Vagina (tissue), 2 donors: ENCODE measurements around the gene CRTC1. TPM values are rescaled to one million over a fixed set of nuclear protein-coding genes. Genes with fewer than 3 reads are reported as not detected.

Experiments used
- DNase-seq, 2 donors: peaks; one replicate each; pipeline ENCODE4 v3.0.0-alpha.2; 2017; ENCODE audit errors: extremely low spot score in 2 of 2
- H3K27ac ChIP-seq: fragments of 200-600 bp; sonication (generic); one replicate; pipeline ENCODE4 v1.5.1; 2019
- H3K27me3 ChIP-seq: fragments of 200-600 bp; sonication (generic); one replicate; pipeline ENCODE4 v1.5.1; 2019
- H3K36me3 ChIP-seq, 2 donors: fragments of 200-600 bp; sonication (generic); one replicate each; pipeline ENCODE4 v1.5.1; 2017 to 2019
- H3K4me1 ChIP-seq: fragments of 200-600 bp; sonication (generic); one replicate; pipeline ENCODE4 v1.5.1; 2019
- H3K4me3 ChIP-seq, 2 donors: fragments of 200-600 bp; sonication (generic); 1 replicate in 1 of 2; 2 replicates in 1 of 2; pipeline ENCODE4 v1.5.1; 2016 to 2019
- H3K9me3 ChIP-seq: fragments of 200-600 bp; sonication (generic); one replicate; pipeline ENCODE4 v1.5.1; 2019
- CTCF ChIP-seq, 3 experiments: fragments of 450-650 bp in 2 of 3; fragments of 200-600 bp in 1 of 3; sonication (generic) in 1 of 3; IDR thresholded peaks; one replicate each; pipeline ENCODE4 v1.5.1; 2017 to 2019; ENCODE audit warnings: antibody characterized with exemption in 3 of 3, mild to moderate bottlenecking in 2 of 3, moderate library complexity in 2 of 3
- POLR2A ChIP-seq, 2 donors: fragments of 450-650 bp; IDR thresholded peaks; one replicate each; pipeline ENCODE4 v1.6.1; 2017; ENCODE audit warnings: antibody characterized with exemption in 2 of 2, mild to moderate bottlenecking in 2 of 2, moderate library complexity in 2 of 2
- POLR2AphosphoS5 ChIP-seq, 2 donors: sonication (generic); formaldehyde crosslinking; IDR thresholded peaks; one replicate each; pipeline ENCODE4 v1.9.0; 2017; ENCODE audit warnings: antibody characterized with exemption in 2 of 2, mild to moderate bottlenecking in 2 of 2, low read depth in 1 of 2; ENCODE audit not compliant: insufficient read depth in 1 of 2
- intact Hi-C: fragments of 100-400 bp; cut with DNase I; formaldehyde crosslinking; loops from one replicate; pipeline ENCODE4 v1.15.1; 2023
- total RNA-seq: library from RNA; depleted of rRNA; stranded (reverse); fragments of >200 nt; gene quantifications from one replicate; pipeline ENCODE4 v1.2.3, GENCODE V29; 2016

The CRTC1 gene
- total RNA-seq, 1 donor from 2014 or later, result 7.4 TPM

GRCh38 chr19:18736415-18737336 is 53.2 kb downstream of the CRTC1 start:
- Histone ChIP-seq H3K4me3 (no peak overlapping the region), H3K27me3 (no peaks in the 10 kb centered on the region), H3K27ac (no peak overlapping the region), H3K9me3 (no peaks in the 10 kb centered on the region), H3K36me3 (no peaks in the 10 kb centered on the region), H3K4me1 (peaks cover 19% of the 10 kb centered on the region)
- no peak for TF ChIP-seq CTCF (IDR thresholded peaks at IDR 0.05)
- no peak for TF ChIP-seq POLR2A (IDR thresholded peaks at IDR 0.05)
- TF ChIP-seq POLR2AphosphoS5 (IDR thresholded peaks at IDR 0.05; ENCODE audit: insufficient read depth in 1 of 2, low read depth in 1 of 2), result no peak
- no peak for DNase-seq
- intact Hi-C loops, result no loop called here

GRCh38 chr19:18737337-18737953 is 54.0 kb downstream of the CRTC1 start:
- intact Hi-C loops, result no loop called here
- H3K4me1 ChIP-seq, result peaks cover 26% of the 10 kb centered on the region
- H3K27ac ChIP-seq, result no peak overlapping the region
- no peak overlapping the region for H3K4me3 ChIP-seq
- H3K36me3 ChIP-seq, result no peaks in the 10 kb centered on the region
- no peak for DNase-seq
- no peaks in the 10 kb centered on the region for H3K9me3 ChIP-seq
- TF ChIP-seq CTCF (IDR thresholded peaks at IDR 0.05) (no peak), POLR2AphosphoS5 (IDR thresholded peaks at IDR 0.05; ENCODE audit: insufficient read depth in 1 of 2, low read depth in 1 of 2) (no peak), POLR2A (IDR thresholded peaks at IDR 0.05) (no peak)
- no peaks in the 10 kb centered on the region for H3K27me3 ChIP-seq

GRCh38 chr19:18737954-18738351 is 54.5 kb downstream of the CRTC1 start:
- H3K4me1 ChIP-seq, result peaks cover 30% of the 10 kb centered on the region

GRCh38 chr19:18738961-18739690 is 55.6 kb downstream of the CRTC1 start:
- Histone ChIP-seq H3K27ac (no peak overlapping the region), H3K9me3 (no peaks in the 10 kb centered on the region), H3K27me3 (no peaks in the 10 kb centered on the region), H3K4me3 (no peak overlapping the region), H3K36me3 (no peaks in the 10 kb centered on the region), H3K4me1 (peaks cover 28% of the 10 kb centered on the region)
- no peak for DNase-seq
- TF ChIP-seq CTCF (IDR thresholded peaks at IDR 0.05) (no peak), POLR2AphosphoS5 (IDR thresholded peaks at IDR 0.05; ENCODE audit: insufficient read depth in 1 of 2, low read depth in 1 of 2) (no peak), POLR2A (IDR thresholded peaks at IDR 0.05) (no peak)
- intact Hi-C loops, result no loop called here

More at GRCh38 chr19:18737954-18738351, 54.5 kb downstream of the CRTC1 start:
- Histone ChIP-seq H3K27ac (no peak overlapping the region), H3K4me3 (no peak overlapping the region), H3K27me3 (no peaks in the 10 kb centered on the region), H3K9me3 (no peaks in the 10 kb centered on the region), H3K36me3 (no peaks in the 10 kb centered on the region)
- intact Hi-C loops, result no loop called here
- no peak for DNase-seq
- TF ChIP-seq POLR2A (IDR thresholded peaks at IDR 0.05), result no peak
- TF ChIP-seq POLR2AphosphoS5 (IDR thresholded peaks at IDR 0.05; ENCODE audit: insufficient read depth in 1 of 2, low read depth in 1 of 2), result no peak
- no peak for TF ChIP-seq CTCF (IDR thresholded peaks at IDR 0.05)
